ENCODE measurements around the gene DAB1.

The DAB1 gene

GRCh38 chr1:57208741-57209302, 215.0 kb downstream of the DAB1 start:
- no peak for DNase-seq

GRCh38 chr1:57206038-57206437, 217.8 kb downstream of the DAB1 start:
- no peak for DNase-seq

GRCh38 chr1:57204942-57205787, 218.7 kb downstream of the DAB1 start:
- DNase-seq: no peak

GRCh38 chr1:57204091-57204490, 219.8 kb downstream of the DAB1 start:
- no peak for DNase-seq

- DNase-seq: no peak
These were observed 221.6 kb downstream of the DAB1 start for GRCh38 chr1:57202241-57202640.

- DNase-seq: no peak
These were observed 224.9 kb downstream of the DAB1 start for GRCh38 chr1:57198912-57199311.

- DNase-seq: no peak
These were observed 228.4 kb downstream of the DAB1 start for GRCh38 chr1:57195436-57195941.

- DNase-seq: no peak
These were observed 231.6 kb downstream of the DAB1 start for GRCh38 chr1:57192222-57192621.

- DNase-seq: no peak
These were observed 233.0 kb downstream of the DAB1 start for GRCh38 chr1:57190898-57191297.

- no peak for DNase-seq
These were observed 235.7 kb downstream of the DAB1 start for GRCh38 chr1:57188168-57188567.

GRCh38 chr1:57186455-57186854, 237.4 kb downstream of the DAB1 start:
- no peak for DNase-seq

GRCh38 chr1:57179001-57179400, 244.9 kb downstream of the DAB1 start:
- DNase-seq: no peak

GRCh38 chr1:57175506-57175905, 248.4 kb downstream of the DAB1 start:
- DNase-seq: no peak

- no peak for DNase-seq
These were observed 251.8 kb downstream of the DAB1 start for GRCh38 chr1:57172040-57172439.

GRCh38 chr1:57167997-57168396, 255.9 kb downstream of the DAB1 start:
- no peak for DNase-seq

GRCh38 chr1:57165546-57165945, 258.3 kb downstream of the DAB1 start:
- DNase-seq: no peak

- DNase-seq: no peak
These were observed 259.3 kb downstream of the DAB1 start for GRCh38 chr1:57164584-57164983.

GRCh38 chr1:57163789-57164188, 260.1 kb downstream of the DAB1 start:
- DNase-seq: no peak

GRCh38 chr1:57163325-57163724, 260.5 kb downstream of the DAB1 start:
- no peak for DNase-seq

- DNase-seq: no peak
These were observed 261.1 kb downstream of the DAB1 start for GRCh38 chr1:57162607-57163261.

- no peak for DNase-seq
These were observed 263.3 kb downstream of the DAB1 start for GRCh38 chr1:57160594-57160993.

GRCh38 chr1:57158604-57158998, 265.3 kb downstream of the DAB1 start:
- no peak for DNase-seq

- DNase-seq: no peak
These were observed 265.8 kb downstream of the DAB1 start for GRCh38 chr1:57157818-57158603.
